GM19240 (cell line): Measurements from ENCODE around the gene ZCCHC14.
"Not testable (repeated sequence)": the region's sequence is repeated elsewhere in the genome, so short reads cannot be mapped to it uniquely, and the experiment has no call there.

Experiments
- DNase-seq: peaks from one replicate; pipeline ENCODE4 v3.0.0; 2011; ENCODE audit warnings: low spot score; ENCODE audit not compliant: insufficient read length

Gene ZCCHC14

DNA sequence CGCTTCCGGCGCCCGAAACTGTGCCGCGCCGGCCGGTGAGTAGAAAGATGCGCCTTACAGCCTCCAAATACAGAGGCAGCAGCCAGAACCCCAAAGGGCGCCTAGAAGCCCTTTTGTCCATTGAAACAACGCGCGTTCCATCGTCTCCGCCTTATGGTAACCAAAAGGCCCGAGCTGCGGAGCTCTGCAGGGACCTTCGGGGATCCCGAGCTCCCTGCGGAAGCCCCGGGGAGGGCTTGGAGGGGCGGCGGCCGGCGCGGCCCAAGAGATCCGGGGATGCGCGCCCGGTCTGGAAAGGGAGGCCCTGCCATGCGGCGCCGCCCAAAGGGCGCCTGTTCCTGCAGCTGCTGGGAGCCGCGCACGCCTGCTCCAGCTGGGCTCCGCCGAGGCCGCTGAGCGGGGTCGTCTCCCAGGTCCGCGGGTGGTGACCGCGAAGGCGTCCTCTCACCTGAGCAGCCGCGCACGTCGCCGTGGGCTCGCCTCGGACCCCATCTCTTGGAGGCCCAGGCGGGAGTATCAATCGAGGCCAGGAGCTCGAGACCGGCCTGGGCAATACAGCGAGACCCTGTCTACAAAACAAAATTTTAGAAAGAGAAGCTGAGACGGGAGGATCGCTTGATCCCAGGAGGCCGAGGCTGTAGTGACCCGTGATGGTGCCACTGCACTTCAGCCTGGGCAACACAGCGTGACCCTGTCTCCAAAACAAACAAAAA lies 108.5 kb downstream of the ZCCHC14 start:
- no peak for DNase-seq

DNA sequence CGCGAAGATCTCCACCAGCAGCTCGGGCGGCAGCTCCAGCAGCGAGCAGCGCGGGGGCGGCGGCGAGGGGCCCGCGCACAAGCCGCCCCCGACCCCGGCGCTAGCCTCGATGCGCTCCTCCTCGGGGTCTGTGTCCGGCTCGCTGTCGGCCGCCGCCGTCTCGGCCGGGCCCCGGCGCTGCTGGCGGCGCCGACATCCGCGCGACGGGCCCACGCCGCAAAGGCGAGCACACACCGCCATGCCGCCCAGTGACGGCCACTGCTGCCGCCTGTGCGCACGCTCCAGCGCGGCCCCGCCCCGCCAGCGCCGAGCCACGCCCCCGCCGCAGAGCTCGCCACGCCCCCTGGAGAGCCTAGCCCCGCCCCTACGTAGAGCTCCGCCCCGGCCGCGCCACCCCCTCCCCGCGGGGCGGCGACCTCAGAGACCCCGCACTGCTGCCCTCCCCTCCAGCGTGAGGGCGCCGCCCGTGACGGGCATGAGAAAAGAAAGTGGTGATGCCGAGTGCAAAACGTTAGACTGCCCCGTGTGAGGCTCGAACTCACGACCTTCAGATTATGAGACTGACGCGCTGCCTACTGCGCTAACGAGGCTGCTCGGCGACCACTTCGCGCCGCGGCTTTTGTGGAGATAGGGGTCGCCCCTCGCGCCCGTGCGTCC lies 109.2 kb downstream of the ZCCHC14 start, which contains the start of gene FBXO31:
Gene FBXO31 (minus strand): TSS at position 272 of the 657 bp plus-strand sequence. CDS start 32 bp downstream, at position 240.
- DNase-seq: no peak

DNA sequence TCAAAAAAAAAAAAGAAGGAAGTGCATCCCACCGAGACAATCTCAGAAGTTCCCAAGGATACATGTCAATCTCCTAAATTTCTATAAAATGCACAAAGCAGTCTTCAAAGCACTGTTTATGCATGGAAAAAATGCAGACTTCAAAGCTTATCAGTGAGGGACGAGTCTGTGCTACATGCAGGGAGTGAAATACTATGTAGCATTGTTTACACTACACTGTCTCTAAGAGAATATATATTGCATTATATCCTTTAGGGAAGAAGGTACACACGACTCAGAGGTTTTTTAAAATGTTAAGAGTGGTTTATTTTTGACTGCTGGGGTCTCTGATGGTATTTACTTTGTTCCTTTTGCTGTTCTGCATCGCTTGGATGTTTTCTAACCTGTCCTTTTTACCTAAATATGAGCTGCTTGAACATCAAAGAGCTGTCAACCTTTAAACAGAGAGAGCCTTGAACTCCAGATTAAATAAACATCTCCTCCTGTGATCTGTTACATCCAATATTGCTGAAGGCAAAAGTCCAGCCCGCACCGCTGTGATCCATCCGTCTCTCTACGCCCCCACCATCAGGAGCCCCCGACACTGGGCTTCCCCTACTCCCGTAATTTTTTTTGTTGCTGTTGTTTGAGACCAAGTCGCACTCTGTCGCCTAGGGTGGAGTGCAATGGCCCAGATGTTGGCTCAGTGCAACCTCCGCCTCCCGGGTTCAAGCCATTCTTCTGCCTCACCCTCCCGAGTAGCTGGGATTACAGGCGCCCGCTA lies 110.6 kb downstream of the ZCCHC14 start:
- no peak for DNase-seq

DNA sequence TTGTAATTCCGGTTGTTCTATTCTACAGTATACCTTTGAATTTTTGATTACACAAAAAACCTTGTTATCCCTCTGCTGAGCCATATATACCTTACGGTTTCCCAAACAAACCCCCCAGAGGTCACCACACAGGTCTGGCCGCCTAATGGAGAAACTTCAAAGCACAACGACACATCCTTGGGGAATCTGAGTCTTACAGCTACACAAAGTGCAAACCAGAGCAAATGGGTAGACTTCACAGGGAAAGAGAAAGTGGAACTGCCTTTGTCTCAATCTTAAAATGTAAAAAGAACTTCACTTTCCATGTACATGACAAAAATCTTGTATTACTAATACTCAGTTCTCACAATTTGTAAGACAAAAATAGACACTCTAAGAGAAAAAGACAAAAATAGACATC lies 111.9 kb downstream of the ZCCHC14 start:
- DNase-seq: no peak

DNA sequence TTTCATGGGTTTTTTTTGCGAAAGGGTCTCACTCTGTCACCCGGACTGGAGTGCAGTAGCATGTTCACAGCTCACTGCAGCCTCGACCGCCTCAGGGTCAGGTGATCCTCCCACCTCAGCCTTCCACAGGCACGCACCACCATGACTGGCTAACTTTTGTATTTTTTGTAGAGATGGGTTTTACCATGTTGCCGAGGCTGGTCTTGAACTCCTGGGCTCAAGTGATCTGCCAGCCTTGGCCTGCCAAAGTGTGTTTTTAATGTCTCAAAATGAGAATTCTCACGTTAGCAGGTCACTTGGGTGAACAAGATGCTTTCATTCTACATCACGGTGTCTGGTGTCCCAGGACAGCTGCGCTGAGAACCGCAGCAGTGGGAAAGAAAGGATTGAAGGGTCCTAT lies 112.4 kb downstream of the ZCCHC14 start:
- no peak for DNase-seq

DNA sequence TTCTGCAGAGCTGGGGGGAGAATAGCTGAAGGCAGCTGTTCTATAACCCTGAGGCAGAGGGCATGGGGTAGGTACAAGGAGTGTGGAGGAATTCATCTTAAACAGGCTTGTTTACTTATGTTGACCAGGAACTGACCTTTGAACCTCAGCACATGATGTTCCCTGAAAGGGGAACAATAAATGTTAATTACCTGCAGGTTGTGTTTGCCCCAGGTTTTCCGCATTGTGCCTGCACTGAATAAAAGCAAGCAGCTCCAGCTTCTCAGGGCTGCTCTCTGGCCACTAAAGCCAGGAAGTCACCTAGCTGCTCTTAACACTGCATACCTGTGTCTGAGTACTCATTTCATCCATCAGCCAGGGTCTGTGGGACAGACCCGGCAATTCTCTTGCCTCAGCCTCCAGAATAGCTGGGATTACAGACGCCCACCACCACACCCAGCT lies 113.5 kb downstream of the ZCCHC14 start:
- not testable (repeated sequence) for DNase-seq

DNA sequence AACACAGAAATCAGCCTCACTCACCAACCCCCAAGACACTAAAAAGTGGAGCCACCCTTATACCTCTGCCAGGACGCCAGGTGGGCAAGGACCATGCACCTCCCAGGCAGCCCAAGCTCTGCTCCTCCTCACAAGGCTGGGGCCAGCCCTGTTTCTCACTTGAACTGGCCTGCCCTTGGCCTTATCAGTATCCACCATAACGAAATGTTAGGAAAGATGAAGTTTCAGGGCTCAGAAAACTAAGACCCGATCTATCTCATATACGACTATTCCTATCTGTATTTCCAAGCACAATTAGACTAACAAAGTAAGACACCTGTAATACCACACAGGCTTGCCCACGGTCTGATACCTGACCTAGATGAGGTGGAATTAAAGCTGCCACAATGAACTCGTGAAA lies 116.2 kb downstream of the ZCCHC14 start:
- DNase-seq: no peak

DNA sequence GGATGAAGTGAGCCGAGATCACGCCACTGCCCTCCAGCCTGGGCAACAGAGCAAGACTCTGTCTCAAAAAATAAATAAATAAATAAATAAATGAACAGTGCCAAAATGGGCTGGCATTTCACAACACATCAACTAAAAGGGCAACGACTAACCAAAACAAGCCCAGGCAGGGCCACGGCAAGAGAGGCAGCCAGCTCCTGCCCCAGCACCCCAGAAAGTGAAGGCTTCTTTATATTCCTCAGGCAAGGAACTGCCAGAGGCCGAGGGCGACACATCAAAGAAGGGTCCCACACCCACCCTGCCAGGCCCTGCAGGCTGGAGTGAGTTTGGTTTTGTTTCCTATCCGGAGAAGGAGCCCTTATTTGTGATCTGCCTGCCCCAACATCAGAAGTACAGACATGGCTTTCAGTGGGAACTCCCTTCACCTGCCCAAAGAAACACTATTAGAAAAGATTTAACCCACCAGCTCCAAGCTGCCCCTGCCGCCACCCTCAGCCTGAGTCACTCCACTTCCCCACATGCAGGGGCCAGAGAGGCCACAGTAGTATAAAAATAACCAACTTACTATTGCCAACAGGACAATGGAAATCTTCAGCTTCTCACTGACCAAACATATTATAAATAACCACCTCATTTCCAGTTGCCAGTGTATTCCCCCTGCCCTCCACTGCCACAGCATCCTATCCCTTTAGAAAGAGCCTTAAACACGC lies 117.2 kb downstream of the ZCCHC14 start:
- no peak for DNase-seq

DNA sequence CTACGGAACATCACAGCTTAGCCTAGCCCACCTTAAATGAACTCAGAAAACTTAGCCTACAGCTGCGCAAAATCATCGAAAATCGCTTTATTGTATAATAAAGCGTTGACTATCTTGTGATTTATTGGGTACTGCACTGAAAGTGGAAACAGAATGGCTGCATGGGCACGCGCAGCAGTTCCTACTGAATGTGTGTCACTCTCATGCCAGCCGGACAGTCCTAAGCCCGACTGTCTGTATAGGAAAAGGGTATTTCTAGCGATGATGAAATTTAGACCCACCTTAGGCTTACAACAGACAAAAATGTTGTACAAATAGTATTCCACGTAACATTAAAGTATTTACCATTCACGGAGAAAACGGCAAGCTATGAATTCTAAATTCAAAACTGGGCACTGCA lies 118.5 kb downstream of the ZCCHC14 start:
- no peak for DNase-seq

DNA sequence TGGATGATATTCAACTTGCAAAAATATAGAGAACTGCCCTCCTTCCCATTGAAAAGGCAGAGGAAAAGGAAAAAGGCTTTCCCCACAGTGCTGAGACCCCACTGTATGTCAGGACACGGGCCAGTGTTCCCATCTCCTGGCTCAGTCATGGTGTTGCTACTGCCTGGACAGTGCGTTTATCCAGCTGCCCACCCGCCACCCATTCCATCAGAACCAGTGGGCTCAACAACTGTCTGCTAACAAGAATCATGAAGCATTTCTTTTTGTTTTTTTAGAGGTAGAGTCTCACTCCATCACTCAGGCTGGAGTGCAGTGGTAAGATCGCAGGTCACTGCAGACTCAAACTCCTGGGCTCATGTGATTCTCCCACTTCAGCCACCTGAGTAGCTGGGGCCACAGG lies 120.5 kb downstream of the ZCCHC14 start:
- DNase-seq: no peak

DNA sequence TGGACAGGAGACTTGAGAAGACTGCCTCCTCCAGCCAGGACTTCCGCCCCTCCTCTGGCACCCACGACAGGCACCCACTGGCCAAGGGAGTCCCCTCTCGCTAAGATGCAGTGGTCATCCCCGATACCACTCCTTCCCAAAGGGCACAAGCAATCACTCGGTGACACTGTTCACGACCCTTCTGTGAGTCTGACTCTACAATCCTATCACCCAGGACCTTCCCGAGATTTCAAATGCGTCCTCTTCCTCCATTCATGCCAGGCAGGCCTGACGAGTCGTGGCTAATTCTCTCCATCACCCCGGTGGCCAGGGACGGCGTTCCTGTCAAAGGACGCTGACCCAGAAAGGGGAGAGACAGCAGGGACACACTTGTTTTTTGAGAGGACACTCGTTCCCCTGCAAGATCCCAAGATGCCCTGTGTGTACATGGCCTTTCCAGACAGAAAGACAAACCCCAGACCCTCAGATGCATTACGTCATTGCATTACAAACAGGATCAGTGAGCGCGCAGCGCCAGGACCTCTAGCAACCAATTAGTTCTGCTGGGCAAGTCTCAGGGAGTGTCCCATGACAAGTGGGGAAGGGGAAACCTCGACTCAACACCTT lies 121.5 kb downstream of the ZCCHC14 start:
- no peak for DNase-seq

DNA sequence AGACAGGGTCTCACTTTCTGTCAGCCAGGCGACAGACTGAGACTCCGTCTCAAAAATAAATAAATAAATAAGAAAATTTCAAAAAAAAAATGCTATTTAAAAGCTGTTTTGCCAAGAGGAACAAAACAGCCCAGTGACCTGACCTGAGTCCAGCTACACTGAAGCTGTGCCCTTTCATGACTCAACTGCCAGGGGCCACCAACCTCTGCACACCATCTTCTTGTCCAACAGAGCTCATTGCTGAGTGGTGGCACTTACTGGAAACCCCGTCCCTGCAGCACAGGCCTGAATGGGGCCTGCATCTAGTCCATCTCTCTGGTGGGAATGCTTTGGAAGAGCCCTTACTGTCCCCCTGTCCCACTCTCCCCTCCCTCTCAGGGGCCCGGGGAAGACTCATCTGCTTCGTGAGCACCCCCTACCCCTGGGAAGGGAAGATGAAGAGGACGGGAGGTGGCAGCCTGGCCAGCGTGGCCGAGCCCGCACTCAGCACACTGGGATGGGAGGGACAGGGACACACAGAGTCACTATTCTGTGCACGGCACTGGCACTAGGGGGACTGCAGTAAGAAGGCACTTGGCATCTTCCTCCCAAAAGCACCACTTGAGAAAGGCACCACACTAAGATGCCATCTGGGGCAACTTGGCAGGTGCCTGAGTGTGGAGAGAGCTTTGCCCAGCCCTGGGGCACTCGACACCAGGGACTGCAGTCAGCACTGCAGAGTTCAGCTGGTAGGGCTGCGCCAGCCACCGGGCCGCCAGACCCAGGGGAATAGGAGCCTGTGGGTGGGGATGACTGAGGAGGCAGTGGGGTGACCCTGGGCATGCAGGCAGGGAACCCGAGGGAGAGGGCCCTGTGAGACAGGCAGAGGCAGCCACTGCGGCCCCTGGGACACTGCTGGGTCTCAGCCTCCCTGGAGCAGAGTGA lies 122.8 kb downstream of the ZCCHC14 start:
- DNase-seq: no peak

DNA sequence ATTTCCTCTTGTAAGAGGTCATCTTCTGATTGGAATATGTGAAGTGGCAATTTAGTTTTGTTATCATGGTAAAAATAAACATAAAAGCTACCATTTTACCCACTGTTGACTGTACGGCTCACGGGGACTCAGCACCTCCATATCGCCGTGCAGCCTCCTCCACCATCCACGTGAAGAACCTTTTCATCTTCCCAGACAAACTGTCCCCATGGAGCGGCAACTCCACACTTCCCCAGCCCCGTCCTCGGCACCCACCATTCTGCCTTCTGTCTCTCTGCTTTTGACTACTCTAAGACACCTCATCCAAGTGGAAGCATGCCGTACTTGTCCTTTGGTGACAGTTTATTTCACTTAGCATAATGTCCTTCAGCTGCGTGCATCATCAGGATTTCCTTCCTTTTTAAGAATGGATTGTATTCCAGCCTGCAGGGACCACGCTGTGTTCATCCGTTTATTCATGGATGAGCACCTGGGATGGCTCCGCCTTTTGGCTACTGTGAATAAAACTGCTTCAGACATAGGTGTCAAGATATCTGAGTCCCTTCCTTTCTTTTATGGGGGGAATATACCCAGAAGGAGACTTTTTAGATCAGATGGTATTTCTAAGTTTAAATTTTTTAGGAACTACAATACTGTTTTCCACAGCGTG lies 123.6 kb downstream of the ZCCHC14 start:
- no peak for DNase-seq

DNA sequence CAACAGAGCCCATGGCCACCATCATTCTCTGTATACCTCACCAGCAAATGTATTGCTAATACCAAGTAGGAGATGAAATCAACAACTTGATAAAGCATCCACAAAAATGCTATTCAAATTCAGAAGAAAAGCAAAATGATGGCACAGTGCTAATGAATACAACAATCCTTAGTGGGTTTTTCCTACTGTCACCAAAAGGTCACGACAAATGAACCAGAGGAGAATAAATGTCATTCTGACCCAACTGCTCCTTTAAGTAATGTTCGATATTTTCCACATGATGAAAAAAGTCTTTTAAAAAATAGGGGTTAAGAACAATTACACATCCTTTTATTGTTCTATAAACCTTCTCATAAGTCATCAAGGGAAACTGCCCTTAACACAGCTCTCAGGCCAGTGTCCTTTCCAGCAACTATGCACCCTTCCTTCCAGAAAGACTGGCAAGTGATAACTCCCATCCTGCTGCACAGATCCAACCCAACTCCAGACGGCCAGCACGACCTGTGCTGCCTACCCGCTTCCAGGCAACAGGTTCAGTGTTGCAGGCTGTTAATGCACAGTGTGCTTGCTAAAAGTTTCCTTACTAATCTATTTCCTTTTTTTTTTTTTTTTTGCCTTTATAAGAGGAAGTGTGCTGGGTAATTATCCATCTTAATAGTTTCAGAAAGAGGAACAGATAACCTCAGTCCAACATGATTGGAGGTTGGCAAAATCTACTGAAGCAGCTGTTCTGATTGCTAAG lies 124.6 kb downstream of the ZCCHC14 start:
- DNase-seq: no peak

DNA sequence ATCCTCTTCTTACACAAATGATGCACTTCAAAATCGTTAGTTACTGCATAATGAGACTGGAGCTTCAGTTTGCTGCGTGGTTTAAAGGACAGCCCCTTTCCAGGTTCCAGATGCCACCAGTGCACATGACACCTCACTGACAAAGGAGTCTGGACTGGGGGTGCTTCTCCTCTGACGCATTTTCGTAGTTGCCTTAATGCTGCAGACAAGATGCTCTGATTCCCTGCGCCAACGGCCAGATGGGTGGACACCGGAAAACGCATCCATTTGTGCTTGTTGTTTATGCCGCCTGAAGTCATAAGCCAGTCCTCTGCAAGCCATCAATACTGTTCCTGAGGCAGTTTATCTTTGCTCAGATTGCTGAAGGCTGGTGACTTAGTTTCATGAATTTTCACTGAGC lies 125.3 kb downstream of the ZCCHC14 start:
- no peak for DNase-seq

DNA sequence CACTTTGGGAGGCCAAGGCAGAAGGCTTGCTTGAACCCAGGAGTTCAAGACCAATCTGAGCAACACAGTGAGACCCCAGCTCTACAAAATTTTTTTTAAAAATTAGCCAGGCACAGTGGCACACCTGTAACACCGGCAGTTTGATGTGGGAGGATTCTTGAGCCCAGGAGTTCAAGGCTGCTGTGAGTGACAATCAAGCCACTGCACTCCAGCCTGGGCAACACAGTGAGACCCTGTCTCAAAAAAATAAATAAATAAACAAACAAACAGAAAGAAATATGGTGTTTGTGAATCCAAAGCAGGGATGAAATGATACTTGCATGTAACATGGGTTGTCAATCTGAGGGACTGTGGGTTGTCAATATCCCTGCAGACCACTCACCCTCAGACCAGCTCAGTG lies 125.9 kb downstream of the ZCCHC14 start:
- DNase-seq: no peak

DNA sequence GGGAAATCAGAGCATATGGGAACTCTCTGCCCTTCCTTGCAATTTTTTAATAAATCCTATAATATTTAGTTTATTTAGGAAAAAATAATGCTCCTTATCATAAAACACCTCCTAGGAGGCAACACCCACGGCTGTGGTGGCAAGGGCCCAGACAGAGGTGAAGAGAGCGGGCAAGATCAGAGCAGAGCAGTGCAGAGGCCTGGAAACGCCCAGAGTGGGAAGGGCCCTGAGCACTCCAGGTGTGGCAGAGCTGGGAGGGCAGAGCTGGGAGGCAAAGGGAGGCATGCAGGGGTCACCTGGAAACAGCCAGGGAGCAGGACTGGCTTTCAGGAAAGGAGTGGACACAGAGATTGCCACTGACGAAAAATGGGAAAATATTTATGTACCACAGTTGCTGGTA lies 126.5 kb downstream of the ZCCHC14 start:
- no peak for DNase-seq

DNA sequence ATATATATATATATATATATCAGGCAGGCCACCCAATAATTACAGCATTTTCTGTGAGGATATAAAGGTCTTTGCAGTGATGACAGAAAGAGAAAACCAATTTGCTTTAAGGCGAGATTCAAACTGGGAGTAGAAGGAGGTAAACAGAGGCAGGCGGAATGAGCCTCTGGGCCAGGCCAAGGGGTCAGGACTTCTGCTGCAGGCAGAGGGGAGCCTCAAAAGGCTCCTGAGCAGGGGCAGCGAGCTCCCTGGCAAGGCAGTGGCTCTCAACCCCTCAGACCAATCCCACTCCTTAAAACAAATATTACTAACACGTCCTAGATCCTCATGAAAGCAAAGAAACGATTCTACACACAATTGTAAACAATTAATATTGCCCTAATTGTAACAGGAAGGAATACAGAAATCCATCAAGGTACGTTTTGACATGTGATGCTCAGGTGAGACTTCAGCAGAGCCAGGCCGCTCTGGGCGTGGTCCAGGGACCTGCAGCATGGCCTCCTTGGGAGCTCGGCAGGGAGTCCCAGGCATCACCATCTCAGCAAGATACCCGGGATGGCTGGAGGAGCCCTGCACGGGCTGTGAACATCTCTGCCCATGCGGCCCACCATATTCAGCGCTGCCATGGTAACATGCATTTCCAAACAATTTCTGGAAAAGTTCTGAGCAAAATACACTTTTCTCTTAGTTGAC lies 127.7 kb downstream of the ZCCHC14 start:
- DNase-seq: no peak
